Body of pancreas (tissue), 4 donors: ENCODE results near the gene SGMS1.

ENCODE experiments used
- POLR2A ChIP-seq, 3 donors: fragments of 450-650 bp; IDR thresholded peaks; one replicate each; pipeline ENCODE4 v1.6.1; 2016; ENCODE audit warnings: antibody characterized with exemption in 3 of 3, mild to moderate bottlenecking in 2 of 3
- TF ChIP-seq, protein P1 (sequence below), 7 experiments: fragments of 450-650 bp in 4 of 7; fragments of 200-600 bp in 3 of 7; sonication (generic) in 3 of 7; IDR thresholded peaks; one replicate each; pipeline ENCODE4 v1.5.1; 2016 to 2019; ENCODE audit warnings: antibody characterized with exemption in 7 of 7

DNA sequence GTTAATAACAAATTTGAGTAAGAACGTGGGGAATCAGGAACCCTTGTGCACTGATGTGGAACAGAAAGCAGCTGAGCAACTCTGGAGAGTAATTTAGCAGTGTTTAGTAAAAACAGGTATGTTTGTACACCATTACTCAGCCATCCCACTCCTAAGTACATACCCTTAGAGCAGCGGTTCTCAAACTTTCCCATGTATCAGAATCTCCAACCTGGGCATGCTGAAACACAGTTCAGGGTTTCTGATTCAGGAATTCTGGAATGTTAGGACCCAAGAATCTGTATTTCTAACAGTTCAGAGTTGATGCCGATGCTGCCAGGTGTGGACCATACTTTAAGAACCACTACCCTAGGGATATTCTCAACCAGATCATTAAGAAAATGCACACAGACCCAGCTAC lies 5.1 kb downstream of the SGMS1 start:
- TF ChIP-seq, protein P1, sequence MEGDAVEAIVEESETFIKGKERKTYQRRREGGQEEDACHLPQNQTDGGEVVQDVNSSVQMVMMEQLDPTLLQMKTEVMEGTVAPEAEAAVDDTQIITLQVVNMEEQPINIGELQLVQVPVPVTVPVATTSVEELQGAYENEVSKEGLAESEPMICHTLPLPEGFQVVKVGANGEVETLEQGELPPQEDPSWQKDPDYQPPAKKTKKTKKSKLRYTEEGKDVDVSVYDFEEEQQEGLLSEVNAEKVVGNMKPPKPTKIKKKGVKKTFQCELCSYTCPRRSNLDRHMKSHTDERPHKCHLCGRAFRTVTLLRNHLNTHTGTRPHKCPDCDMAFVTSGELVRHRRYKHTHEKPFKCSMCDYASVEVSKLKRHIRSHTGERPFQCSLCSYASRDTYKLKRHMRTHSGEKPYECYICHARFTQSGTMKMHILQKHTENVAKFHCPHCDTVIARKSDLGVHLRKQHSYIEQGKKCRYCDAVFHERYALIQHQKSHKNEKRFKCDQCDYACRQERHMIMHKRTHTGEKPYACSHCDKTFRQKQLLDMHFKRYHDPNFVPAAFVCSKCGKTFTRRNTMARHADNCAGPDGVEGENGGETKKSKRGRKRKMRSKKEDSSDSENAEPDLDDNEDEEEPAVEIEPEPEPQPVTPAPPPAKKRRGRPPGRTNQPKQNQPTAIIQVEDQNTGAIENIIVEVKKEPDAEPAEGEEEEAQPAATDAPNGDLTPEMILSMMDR (IDR thresholded peaks at IDR 0.05), result no peak
- no peak for TF ChIP-seq POLR2A (IDR thresholded peaks at IDR 0.05)
